Measurements from ENCODE around the gene ZNF292. TPM values are rescaled to one million over a fixed set of nuclear protein-coding genes. Genes with fewer than 3 reads are reported as not detected.
A peak's percentile ranks its signal among the peaks of the same experiment; 100 is the strongest.
"Not testable (repeated sequence)": the region's sequence is repeated elsewhere in the genome, so short reads cannot be mapped to it uniquely, and the experiment has no call there.

ZNF292 gene
- total RNA-seq, 2 experiments from 2014 or later: 42.6 to 45.9 TPM

DNA sequence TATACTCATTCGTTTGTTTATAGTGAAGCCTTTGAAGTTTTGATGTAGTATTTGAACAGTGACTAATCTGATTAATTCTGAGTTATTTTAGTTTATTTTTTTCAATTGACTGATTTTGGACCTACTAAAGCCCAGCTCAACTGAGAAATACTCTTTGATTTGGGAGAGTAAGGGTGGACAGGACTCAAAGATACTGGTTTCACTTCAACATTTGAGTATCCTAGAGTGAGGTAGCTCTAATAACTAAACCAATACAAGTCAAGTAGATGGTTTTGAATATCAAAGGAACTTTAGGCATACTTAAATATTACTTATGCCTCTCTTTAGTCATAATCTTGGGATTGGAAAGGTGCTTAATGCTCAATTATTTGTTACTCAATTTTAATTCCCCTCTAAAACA lies 65.6 kb downstream of the ZNF292 start:
- Mint-ChIP-seq H3K4me3 (no peak overlapping the region), H3K36me3 (peaks cover 41% of the 10 kb centered on the region), H3K27ac (no peak overlapping the region), H3K4me1 (no peaks in the 10 kb centered on the region), H3K9me3 (no peaks in the 10 kb centered on the region), H3K27me3 (no peaks in the 10 kb centered on the region)
- DNase-seq: no peak

- H3K27ac Mint-ChIP-seq: no peak overlapping the region
- DNase-seq: no peak
- H3K9me3 Mint-ChIP-seq: no peaks in the 10 kb centered on the region
- H3K4me3 Mint-ChIP-seq: no peak overlapping the region
- H3K4me1 Mint-ChIP-seq: no peaks in the 10 kb centered on the region
- H3K27me3 Mint-ChIP-seq: no peaks in the 10 kb centered on the region
- peaks cover 43% of the 10 kb centered on the region for H3K36me3 Mint-ChIP-seq
Measured at GRCh38 chr6:87222676-87223075, 67.3 kb downstream of the ZNF292 start.

DNA sequence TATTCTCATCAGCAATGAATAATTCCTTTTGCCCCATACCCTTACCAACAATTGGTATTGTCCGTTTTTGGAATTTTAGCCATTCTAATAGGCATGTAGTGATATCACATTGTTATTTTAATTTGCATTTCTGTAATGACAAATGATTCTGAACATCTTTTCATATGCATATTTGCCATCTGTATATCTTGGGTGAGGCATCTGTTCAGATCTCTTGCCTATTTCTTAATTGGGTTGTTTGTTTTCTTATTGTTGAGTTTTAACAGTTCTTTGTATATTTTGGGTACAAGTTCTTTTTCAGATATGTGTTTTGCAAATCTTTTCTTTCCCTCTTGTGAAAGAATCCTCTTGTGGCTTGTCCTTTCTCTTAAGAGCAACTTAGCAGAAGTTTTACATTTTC lies 69.6 kb downstream of the ZNF292 start:
- Mint-ChIP-seq H3K36me3 (peaks cover 45% of the 10 kb centered on the region), H3K27ac (no peak overlapping the region), H3K4me1 (no peaks in the 10 kb centered on the region), H3K27me3 (no peaks in the 10 kb centered on the region), H3K4me3 (no peak overlapping the region), H3K9me3 (no peaks in the 10 kb centered on the region)
- no peak for DNase-seq

GRCh38 chr6:87225511-87225910 lies 70.1 kb downstream of the ZNF292 start:
- H3K9me3 Mint-ChIP-seq: no peaks in the 10 kb centered on the region

GRCh38 chr6:87225937-87226336 lies 70.6 kb downstream of the ZNF292 start:
- no peaks in the 10 kb centered on the region for H3K9me3 Mint-ChIP-seq
- peaks cover 40% of the 10 kb centered on the region for H3K36me3 Mint-ChIP-seq
- H3K27me3 Mint-ChIP-seq: no peaks in the 10 kb centered on the region
- no peak for DNase-seq
- no peak overlapping the region for H3K27ac Mint-ChIP-seq
- H3K4me1 Mint-ChIP-seq: no peaks in the 10 kb centered on the region
- no peak overlapping the region for H3K4me3 Mint-ChIP-seq

More at GRCh38 chr6:87225511-87225910, 70.1 kb downstream of the ZNF292 start:
- DNase-seq: no peak
- Mint-ChIP-seq H3K4me1 (no peaks in the 10 kb centered on the region), H3K36me3 (peaks cover 43% of the 10 kb centered on the region), H3K27ac (no peak overlapping the region), H3K27me3 (no peaks in the 10 kb centered on the region), H3K4me3 (no peak overlapping the region)

DNA sequence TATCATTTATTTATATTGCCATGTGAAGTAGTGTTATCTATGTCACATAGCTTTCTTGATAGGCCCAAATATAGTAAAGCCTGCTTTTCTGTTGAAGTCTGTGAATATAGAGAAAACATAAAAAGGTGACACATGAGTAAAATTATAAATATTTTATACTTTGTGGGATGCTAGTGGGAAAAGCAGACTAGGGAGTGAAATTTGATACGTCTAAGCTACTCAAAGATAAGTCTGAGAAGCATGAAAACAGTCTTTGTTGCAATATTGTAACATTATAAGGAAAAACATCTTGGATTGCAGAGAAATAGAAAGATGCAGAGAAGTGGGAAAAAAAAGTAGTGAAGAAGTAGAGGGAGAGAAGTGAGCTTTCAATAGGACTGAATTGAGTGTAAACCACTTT lies 75.4 kb downstream of the ZNF292 start:
- no peak for DNase-seq
- no peaks in the 10 kb centered on the region for H3K9me3 Mint-ChIP-seq
- no peak overlapping the region for H3K4me3 Mint-ChIP-seq
- peaks cover 15% of the 10 kb centered on the region for H3K36me3 Mint-ChIP-seq
- no peaks in the 10 kb centered on the region for H3K27me3 Mint-ChIP-seq
- H3K4me1 Mint-ChIP-seq: peaks cover 12% of the 10 kb centered on the region
- no peak overlapping the region for H3K27ac Mint-ChIP-seq

- peaks cover 27% of the 10 kb centered on the region for H3K36me3 Mint-ChIP-seq
- no peaks in the 10 kb centered on the region for H3K27me3 Mint-ChIP-seq
- H3K27ac Mint-ChIP-seq: no peak overlapping the region
- H3K4me3 Mint-ChIP-seq: no peak overlapping the region
- H3K4me1 Mint-ChIP-seq: peaks cover 6% of the 10 kb centered on the region
- no peak for DNase-seq
- no peaks in the 10 kb centered on the region for H3K9me3 Mint-ChIP-seq
Measured at GRCh38 chr6:87237804-87238203, 82.4 kb downstream of the ZNF292 start.

GRCh38 chr6:87239098-87239635 lies 83.8 kb downstream of the ZNF292 start:
- H3K27ac Mint-ChIP-seq, H3K4me3 Mint-ChIP-seq, H3K4me1 Mint-ChIP-seq, DNase-seq, H3K9me3 Mint-ChIP-seq, H3K27me3 Mint-ChIP-seq: not testable (repeated sequence)
- peaks cover 28% of the 10 kb centered on the region for H3K36me3 Mint-ChIP-seq

GRCh38 chr6:87241304-87241703 lies 85.9 kb downstream of the ZNF292 start:
- H3K36me3 Mint-ChIP-seq: peaks cover 30% of the 10 kb centered on the region
- no peak overlapping the region for H3K27ac Mint-ChIP-seq
- H3K4me1 Mint-ChIP-seq: no peaks in the 10 kb centered on the region
- no peaks in the 10 kb centered on the region for H3K27me3 Mint-ChIP-seq
- H3K9me3 Mint-ChIP-seq: no peaks in the 10 kb centered on the region
- H3K4me3 Mint-ChIP-seq: no peak overlapping the region
- no peak for DNase-seq

GRCh38 chr6:87242311-87242710 lies 86.9 kb downstream of the ZNF292 start:
- Mint-ChIP-seq H3K4me3 (no peak overlapping the region), H3K9me3 (no peaks in the 10 kb centered on the region), H3K27me3 (no peaks in the 10 kb centered on the region), H3K27ac (no peak overlapping the region), H3K4me1 (no peaks in the 10 kb centered on the region), H3K36me3 (peaks cover 34% of the 10 kb centered on the region)
- DNase-seq: no peak

GRCh38 chr6:87243812-87244211 lies 88.4 kb downstream of the ZNF292 start:
- H3K9me3 Mint-ChIP-seq: no peaks in the 10 kb centered on the region
- H3K27ac Mint-ChIP-seq: no peak overlapping the region
- peaks cover 32% of the 10 kb centered on the region for H3K36me3 Mint-ChIP-seq
- H3K4me3 Mint-ChIP-seq: no peak overlapping the region
- H3K4me1 Mint-ChIP-seq: peaks cover under 1% of the 10 kb centered on the region
- H3K27me3 Mint-ChIP-seq: no peaks in the 10 kb centered on the region
- no peak for DNase-seq

DNA sequence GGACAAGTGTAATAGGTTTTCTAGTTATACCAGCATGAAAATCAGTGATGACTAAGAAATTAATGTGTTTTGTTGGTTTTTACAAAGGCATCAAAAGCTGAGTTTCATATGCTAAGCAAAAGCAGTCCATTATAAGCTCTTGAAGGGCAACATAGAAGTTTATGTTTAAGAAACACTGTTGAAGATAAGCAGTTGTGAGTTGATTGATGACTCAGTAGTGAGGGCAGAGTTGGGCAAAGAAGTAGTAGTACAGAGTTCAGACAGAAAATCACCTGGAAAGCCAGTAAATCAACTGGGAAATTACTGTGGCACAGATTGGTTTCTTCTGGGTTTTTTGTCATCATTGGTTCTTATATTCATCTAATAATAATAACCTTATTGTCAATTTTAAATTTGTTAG lies 89.0 kb downstream of the ZNF292 start:
- no peak for DNase-seq
- no peak overlapping the region for H3K4me3 Mint-ChIP-seq
- H3K9me3 Mint-ChIP-seq: no peaks in the 10 kb centered on the region
- H3K27me3 Mint-ChIP-seq: no peaks in the 10 kb centered on the region
- H3K4me1 Mint-ChIP-seq: peaks cover 2% of the 10 kb centered on the region
- H3K27ac Mint-ChIP-seq: no peak overlapping the region
- H3K36me3 Mint-ChIP-seq: peaks cover 38% of the 10 kb centered on the region

GRCh38 chr6:87250019-87250418 lies 94.7 kb downstream of the ZNF292 start:
- peaks cover 19% of the 10 kb centered on the region for H3K4me1 Mint-ChIP-seq
- H3K4me3 Mint-ChIP-seq: no peak overlapping the region
- no peaks in the 10 kb centered on the region for H3K27me3 Mint-ChIP-seq
- DNase-seq: no peak
- H3K27ac Mint-ChIP-seq: no peak overlapping the region
- H3K36me3 Mint-ChIP-seq: peaks cover 59% of the 10 kb centered on the region
- H3K9me3 Mint-ChIP-seq: no peaks in the 10 kb centered on the region

DNA sequence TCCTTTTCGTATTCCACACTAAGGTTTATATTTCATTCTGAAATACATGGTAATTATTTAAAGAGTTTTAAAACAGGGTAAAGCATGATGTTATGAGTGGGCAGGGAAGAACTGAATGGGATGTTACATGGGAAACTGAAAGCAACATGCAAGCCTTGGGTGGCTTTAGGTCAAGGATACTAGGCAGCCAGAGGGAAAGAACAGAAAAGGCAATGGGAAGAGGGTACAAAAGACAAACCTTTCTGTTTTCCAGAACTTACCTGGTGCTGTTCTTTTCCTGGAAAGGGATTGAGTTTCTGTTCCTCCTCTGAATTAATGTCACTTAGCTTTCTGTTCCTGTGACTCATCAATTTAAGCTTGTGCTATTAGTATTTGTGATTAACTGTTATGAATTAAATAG lies 95.9 kb downstream of the ZNF292 start:
- H3K27ac Mint-ChIP-seq: peak overlapping the region; percentile 75
- no peak overlapping the region for H3K4me3 Mint-ChIP-seq
- peaks cover 68% of the 10 kb centered on the region for H3K36me3 Mint-ChIP-seq
- H3K4me1 Mint-ChIP-seq: peaks cover 19% of the 10 kb centered on the region
- H3K9me3 Mint-ChIP-seq: no peaks in the 10 kb centered on the region
- H3K27me3 Mint-ChIP-seq: no peaks in the 10 kb centered on the region
- DNase-seq: no peak

DNA sequence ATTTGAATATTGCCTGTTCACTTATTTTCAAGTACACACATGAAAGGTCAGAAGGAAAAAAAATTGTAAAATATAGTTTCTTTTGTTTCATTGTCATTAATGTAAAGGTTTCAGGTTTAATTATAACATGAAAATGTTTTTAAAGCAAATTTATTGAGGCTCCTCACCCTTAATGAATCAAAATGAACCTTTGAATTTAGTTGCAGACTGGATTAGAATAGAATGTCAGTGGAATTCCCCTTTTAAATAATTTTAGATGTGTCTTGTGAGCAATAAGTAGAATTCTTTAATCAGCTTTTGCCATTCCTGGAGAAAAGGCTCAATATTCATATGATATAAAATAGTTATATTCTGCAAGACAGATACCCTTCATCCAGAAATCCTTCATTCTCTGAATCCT lies 96.4 kb downstream of the ZNF292 start:
- Mint-ChIP-seq H3K4me3 (no peak overlapping the region), H3K36me3 (peaks cover 68% of the 10 kb centered on the region), H3K27me3 (no peaks in the 10 kb centered on the region), H3K9me3 (no peaks in the 10 kb centered on the region), H3K27ac (peak overlapping the region; percentile 75), H3K4me1 (peaks cover 19% of the 10 kb centered on the region)
- no peak for DNase-seq

DNA sequence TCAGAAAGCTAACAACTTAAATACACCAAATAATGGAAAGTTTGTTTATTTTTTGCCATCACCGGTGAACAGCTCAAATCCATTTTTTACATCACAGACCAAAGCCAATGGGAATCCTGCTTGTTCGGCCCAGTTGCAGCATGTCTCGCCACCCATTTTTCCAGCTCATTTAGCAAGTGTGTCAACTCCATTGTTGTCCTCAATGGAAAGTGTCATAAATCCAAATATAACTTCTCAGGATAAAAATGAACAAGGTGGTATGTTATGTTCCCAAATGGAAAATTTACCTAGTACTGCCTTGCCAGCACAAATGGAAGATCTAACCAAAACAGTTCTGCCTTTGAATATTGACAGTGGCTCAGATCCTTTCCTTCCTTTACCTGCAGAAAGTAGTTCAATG lies 101.7 kb downstream of the ZNF292 start:
- no peak for DNase-seq
- Mint-ChIP-seq H3K27me3 (no peaks in the 10 kb centered on the region), H3K9me3 (peaks cover 11% of the 10 kb centered on the region), H3K4me1 (peaks cover 12% of the 10 kb centered on the region), H3K4me3 (no peak overlapping the region), H3K36me3 (peaks cover 77% of the 10 kb centered on the region), H3K27ac (no peak overlapping the region)

Measured in activated naive CD8-positive, alpha-beta T cell treated with anti-CD3 and anti-CD28 coated beads for 36 hours (primary cell).